Keratinocyte (primary cell): Measurements from ENCODE around the gene CERK.

ENCODE experiments used
- EZH2 ChIP-seq: IDR thresholded peaks from one replicate; pipeline ENCODE4 v1.6.1; 2012; ENCODE audit warnings: inconsistent platforms, mild to moderate bottlenecking, low read length, moderate library complexity
- TF ChIP-seq, protein P1 (sequence below), 3 experiments: IDR thresholded peaks in 1 of 3; conservative IDR thresholded peaks in 1 of 3; optimal IDR thresholded peaks in 1 of 3; 2 replicates in 2 of 3; 3 replicates in 1 of 3; pipeline versions ENCODE3 to v1.5.1; 2011; ENCODE audit warnings: low read length in 3 of 3, mild to moderate bottlenecking in 3 of 3, moderate library complexity in 2 of 3, control low read depth in 1 of 3, inconsistent platforms in 1 of 3; ENCODE audit not compliant: insufficient read depth in 2 of 3; ENCODE audit errors: extremely low read depth in 1 of 3

DNA sequence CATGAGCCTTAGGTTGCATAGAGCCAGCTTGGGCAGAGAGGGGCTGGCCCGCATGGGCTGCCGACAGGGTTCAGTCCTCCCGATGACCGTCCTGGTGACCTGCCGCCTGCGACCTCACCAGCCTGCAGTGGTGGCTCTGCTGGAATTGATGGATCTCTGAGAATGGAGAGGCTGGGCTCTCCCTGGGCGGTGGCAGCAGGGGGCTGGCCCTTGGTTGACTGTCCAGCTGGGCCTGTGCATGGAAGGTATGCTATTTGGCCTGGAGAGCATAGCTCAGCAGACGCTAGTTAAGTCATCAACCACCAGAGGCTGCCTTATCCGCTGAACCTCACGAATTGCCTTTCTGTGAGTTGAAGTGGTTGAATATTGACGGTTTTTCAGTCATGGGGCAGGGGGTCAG is 98.2 kb downstream of the CERK start:
- TF ChIP-seq, protein P1, sequence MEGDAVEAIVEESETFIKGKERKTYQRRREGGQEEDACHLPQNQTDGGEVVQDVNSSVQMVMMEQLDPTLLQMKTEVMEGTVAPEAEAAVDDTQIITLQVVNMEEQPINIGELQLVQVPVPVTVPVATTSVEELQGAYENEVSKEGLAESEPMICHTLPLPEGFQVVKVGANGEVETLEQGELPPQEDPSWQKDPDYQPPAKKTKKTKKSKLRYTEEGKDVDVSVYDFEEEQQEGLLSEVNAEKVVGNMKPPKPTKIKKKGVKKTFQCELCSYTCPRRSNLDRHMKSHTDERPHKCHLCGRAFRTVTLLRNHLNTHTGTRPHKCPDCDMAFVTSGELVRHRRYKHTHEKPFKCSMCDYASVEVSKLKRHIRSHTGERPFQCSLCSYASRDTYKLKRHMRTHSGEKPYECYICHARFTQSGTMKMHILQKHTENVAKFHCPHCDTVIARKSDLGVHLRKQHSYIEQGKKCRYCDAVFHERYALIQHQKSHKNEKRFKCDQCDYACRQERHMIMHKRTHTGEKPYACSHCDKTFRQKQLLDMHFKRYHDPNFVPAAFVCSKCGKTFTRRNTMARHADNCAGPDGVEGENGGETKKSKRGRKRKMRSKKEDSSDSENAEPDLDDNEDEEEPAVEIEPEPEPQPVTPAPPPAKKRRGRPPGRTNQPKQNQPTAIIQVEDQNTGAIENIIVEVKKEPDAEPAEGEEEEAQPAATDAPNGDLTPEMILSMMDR (optimal IDR thresholded peaks at IDR 0.05 in 1 of 3, IDR thresholded peaks at IDR 0.05 in 1 of 3, conservative IDR thresholded peaks at IDR 0.05 in 1 of 3; ENCODE audit: extremely low read depth in 1 of 3, insufficient read depth in 2 of 3, low read length in 3 of 3) = no peak
- TF ChIP-seq EZH2 = no peak
